ENCODE data around the gene FMNL2.
"Not testable (repeated sequence)": the region's sequence is repeated elsewhere in the genome, so short reads cannot be mapped to it uniquely, and the experiment has no call there.

Gene FMNL2

GRCh38 chr2:152386266-152386665 is 51.3 kb downstream of the FMNL2 start:
- H3K27ac ChIP-seq = no peak overlapping the region
- TF ChIP-seq CTCF (IDR thresholded peaks at IDR 0.05) (no peak), ZFX (IDR thresholded peaks at IDR 0.05; ENCODE audit: borderline replicate concordance) (no peak)

GRCh38 chr2:152387041-152387440 is 52.1 kb downstream of the FMNL2 start:
- no peak overlapping the region for H3K27ac ChIP-seq
- TF ChIP-seq CTCF (IDR thresholded peaks at IDR 0.05) (no peak), ZFX (IDR thresholded peaks at IDR 0.05; ENCODE audit: borderline replicate concordance) (no peak)

- H3K27ac ChIP-seq = not testable (repeated sequence)
These were observed 53.3 kb downstream of the FMNL2 start for GRCh38 chr2:152388269-152388668.

GRCh38 chr2:152389483-152389882 is 54.5 kb downstream of the FMNL2 start:
- no peak for TF ChIP-seq ZFX (IDR thresholded peaks at IDR 0.05; ENCODE audit: borderline replicate concordance)
- TF ChIP-seq CTCF (IDR thresholded peaks at IDR 0.05) = no peak
- no peak overlapping the region for H3K27ac ChIP-seq

- TF ChIP-seq CTCF (IDR thresholded peaks at IDR 0.05) (no peak), ZFX (IDR thresholded peaks at IDR 0.05; ENCODE audit: borderline replicate concordance) (no peak)
- no peak overlapping the region for H3K27ac ChIP-seq
These were observed 55.9 kb downstream of the FMNL2 start for GRCh38 chr2:152390837-152391236.

- no peak for TF ChIP-seq CTCF (IDR thresholded peaks at IDR 0.05)
- no peak for TF ChIP-seq ZFX (IDR thresholded peaks at IDR 0.05; ENCODE audit: borderline replicate concordance)
- H3K27ac ChIP-seq = no peak overlapping the region
These were observed 56.3 kb downstream of the FMNL2 start for GRCh38 chr2:152391318-152391717.

- H3K27ac ChIP-seq = no peak overlapping the region
- no peak for TF ChIP-seq CTCF (IDR thresholded peaks at IDR 0.05)
- no peak for TF ChIP-seq ZFX (IDR thresholded peaks at IDR 0.05; ENCODE audit: borderline replicate concordance)
These were observed 58.4 kb downstream of the FMNL2 start for GRCh38 chr2:152393377-152393776.

- TF ChIP-seq ZFX (IDR thresholded peaks at IDR 0.05; ENCODE audit: borderline replicate concordance) = no peak
- TF ChIP-seq CTCF (IDR thresholded peaks at IDR 0.05) = no peak
- H3K27ac ChIP-seq = no peak overlapping the region
These were observed 59.4 kb downstream of the FMNL2 start for GRCh38 chr2:152394326-152394725.
